Femur (tissue), 1 donor: Measurements from ENCODE around the gene BMF.
A peak's percentile ranks its signal among the peaks of the same experiment; 100 is the strongest.

Experiments
- DNase-seq: peaks from one replicate; pipeline ENCODE4 v3.0.0-alpha.2; 2017

BMF gene

GRCh38 chr15:40100947-40101905 is 7.5 kb downstream of the BMF start:
- DNase-seq: no peak

- DNase-seq: no peak
Measured at GRCh38 chr15:40100123-40100946, 8.3 kb downstream of the BMF start.

DNA sequence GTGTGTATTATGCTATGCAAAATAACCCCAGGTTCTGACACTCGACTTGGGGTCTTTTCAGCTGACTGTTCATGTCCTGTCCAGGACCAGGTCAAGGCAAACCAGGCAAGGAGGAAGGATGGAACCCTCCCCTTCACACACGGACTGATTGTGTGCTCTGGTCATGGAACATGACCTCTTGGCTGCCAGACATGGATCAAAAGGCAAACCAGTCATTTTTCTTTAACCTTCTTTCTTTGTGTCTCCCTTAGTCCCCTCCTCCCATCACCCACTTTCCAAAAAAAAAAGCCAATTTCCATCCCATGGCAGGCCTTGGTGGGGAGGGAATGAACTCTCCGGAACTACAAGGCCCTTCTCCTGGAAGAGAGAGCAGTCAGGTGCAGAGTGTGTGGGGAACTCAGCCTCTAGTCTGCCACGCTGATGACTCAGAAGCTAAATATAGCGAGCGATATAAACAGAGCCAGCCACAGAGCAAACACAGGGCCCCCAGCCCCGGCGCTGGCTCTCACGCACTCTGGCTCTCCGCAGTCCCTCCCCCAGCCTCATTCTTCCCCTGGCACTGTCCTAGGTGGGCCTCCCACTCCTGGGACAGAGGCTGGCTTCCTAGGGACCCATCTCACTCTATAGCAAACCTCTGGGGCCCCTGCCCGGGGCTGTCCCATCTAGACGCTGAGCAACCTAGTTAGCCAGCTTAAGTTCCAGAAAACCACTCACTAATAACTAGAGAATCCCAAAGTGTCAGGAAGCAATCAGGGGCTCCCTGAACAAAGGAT is 10.0 kb downstream of the BMF start:
- DNase-seq: peak; percentile 91

- peak; percentile 59 for DNase-seq
Measured at GRCh38 chr15:40097968-40098476, 10.7 kb downstream of the BMF start.

- DNase-seq: no peak
Measured at GRCh38 chr15:40097096-40097967, 11.3 kb downstream of the BMF start.

- DNase-seq: no peak
Measured at GRCh38 chr15:40096094-40096891, 12.4 kb downstream of the BMF start.

- no peak for DNase-seq
Measured at GRCh38 chr15:40095371-40096093, 13.1 kb downstream of the BMF start.

DNA sequence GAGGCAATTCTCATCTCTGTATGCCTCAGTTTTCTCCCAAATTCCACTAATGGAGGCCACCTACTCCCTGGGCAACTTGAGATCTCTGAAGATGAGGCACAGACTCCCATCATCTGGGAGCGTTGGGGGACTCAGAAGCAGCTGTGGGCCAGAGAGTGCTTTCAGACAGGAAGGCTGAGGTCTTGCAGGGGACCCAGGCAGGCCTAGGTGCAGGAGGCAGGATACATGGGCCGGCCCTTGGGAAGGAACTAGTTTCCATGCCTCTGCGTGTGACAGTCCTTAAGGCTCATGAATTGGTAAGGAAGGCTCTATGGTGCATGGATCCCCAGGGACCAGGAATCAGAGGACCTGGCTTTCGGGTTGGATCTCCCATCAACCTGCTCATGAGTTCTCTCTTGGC is 14.5 kb downstream of the BMF start:
- DNase-seq: no peak

DNA sequence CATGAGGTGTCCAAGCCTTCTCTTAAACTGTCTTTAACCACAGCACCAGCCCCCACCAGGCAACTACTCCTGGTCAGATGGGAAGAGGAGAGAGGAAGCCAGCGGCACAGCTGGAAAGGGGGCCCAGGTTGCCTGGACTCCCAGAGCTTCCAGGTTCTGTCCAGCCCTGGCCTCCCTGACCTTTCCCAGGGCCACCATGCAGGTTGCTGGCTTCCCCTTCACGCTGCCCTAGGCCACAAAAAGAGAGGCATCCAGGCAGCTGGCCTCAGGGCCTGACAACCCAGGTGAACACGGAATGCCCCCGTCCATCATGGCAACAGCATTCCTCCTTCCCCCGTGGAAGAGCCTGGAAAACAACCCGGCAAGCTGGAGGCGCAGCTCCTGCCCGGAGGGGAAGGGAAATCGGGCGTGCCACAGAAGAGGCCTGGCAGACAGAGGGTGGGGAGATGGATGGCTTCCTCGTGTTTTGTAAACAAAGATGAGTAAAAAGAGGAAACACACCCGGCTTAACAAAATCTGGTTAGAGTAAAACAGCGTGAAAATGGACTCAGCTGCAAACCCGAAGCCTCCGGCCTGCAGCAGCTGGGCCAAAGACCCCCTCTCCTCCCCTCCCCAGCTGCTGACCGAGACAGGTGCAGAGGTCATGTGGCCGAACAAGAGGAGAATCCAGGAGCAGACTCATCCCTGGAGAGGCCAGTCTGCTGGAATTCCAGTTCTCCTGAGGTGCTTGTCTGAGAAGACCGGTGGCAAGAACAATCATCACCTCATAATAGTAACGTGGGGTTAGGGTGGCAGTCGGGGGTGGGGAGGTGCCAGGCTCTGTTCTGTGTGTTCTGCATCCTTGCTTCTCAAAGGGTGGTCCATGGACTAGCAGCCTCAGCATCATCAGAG is 15.5 kb downstream of the BMF start:
- peak; percentile 68 for DNase-seq

- peak; percentile 93 for DNase-seq
Measured at GRCh38 chr15:40092256-40092978, 16.3 kb downstream of the BMF start.

DNA sequence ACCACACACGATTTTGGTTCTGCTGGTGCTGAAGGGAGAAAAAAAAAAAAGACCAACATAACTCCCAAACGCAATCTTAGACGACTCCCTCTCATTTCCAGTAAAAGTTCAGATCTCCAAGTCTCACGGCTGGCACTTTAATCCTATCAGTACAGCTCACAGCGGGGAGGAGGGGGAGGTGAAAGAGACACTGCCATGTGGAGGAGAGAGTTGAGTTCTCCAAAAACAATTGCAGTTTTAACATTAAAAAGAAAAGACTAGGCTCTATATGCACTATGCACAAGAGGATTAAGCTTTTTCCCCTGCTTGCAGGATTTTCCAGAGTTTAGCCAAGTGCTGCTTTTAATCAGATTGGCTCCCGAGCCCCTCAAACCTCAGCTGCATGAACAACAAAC is 16.8 kb downstream of the BMF start:
- no peak for DNase-seq

- no peak for DNase-seq
Measured at GRCh38 chr15:40090774-40091455, 17.8 kb downstream of the BMF start.

GRCh38 chr15:40088929-40089755 is 19.5 kb downstream of the BMF start:
- DNase-seq: no peak

DNA sequence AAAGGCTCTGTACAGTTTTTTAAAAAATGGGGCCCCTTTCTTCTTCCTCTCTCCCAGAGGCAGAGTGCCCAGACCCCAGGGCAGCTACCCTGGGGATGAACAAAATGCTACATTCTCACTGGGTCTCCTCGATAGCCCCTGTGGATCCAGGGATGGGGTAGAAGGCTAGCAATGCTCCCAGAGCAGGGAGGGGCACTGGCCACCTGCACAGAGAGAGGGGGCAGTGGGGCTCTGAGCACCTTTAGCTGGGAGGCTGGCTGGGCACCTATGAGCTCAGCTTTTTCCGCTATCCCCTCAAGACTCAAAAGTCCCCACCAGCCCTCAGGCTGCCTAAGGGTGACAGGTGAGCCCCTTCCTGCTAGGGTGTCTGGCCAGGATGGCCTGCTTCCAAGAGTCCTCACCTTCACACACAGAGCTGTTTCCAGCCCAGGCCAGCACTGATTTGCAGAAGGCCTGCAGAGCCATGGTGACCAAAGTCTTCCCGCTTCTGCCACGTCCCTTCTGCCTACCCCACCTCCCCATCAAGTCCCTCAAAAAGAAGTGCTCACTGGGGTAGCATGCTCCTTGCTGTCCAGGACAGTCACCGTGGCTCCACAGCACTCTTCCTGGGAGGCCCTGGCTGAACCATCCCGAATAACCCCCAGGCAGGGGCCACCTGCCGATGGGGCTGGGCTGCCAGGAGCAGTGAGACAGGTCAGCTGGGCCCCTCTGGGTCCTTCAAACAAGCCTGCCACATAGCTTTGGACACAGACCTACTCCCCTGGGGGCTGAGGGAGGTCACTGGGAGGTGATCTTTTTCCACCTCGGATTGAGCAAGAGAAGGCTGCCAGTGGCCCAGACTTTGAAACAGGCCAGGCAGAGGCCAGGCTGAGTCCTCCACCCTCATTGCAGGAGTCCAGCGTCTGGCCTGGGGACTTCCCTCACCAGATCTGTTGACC is 20.4 kb downstream of the BMF start:
- no peak for DNase-seq

GRCh38 chr15:40087068-40087810 is 21.4 kb downstream of the BMF start:
- DNase-seq: no peak
